ENCODE results near the gene PLCB1. TPM values are rescaled to one million over a fixed set of nuclear protein-coding genes. Genes with fewer than 3 reads are reported as not detected.

PLCB1 gene
- total and polyA plus RNA-seq, 4 donors, result 1.6 to 43.8 (median 6.1) TPM

- no peak for TF ChIP-seq CTCF (IDR thresholded peaks at IDR 0.05; ENCODE audit: control extremely low read depth, extremely low read depth)
- ATAC-seq (ENCODE audit: insufficient read depth, low FRiP score), result no peak
Observed at GRCh38 chr20:8895472-8895871, 763.4 kb downstream of the PLCB1 start.

GRCh38 chr20:8898823-8899222 is 766.8 kb downstream of the PLCB1 start:
- Histone ChIP-seq H3K4me3 (no peak overlapping the region), H3K9me3 (ENCODE audit: control insufficient read depth in 4 of 4, insufficient read depth in 3 of 4, low read length in 3 of 4) (peaks cover 0 to 15% (median 7%) of the 10 kb centered on the region in 4 donors), H3K4me1 (ENCODE audit: control insufficient read depth in 5 of 5, insufficient read depth in 5 of 5, low read length in 5 of 5) (peaks cover 0 to 14% (median 0%) of the 10 kb centered on the region in 5 donors), H3K9ac (ENCODE audit: insufficient read depth in 1 of 2, low read length in 2 of 2) (no peak overlapping the region), H3K36me3 (ENCODE audit: control insufficient read depth in 4 of 4, insufficient read depth in 4 of 4, low read length in 4 of 4) (peaks cover 0 to 4% (median 0%) of the 10 kb centered on the region in 4 donors), H3K27ac (ENCODE audit: low read depth in 1 of 2, low read length in 1 of 2) (no peak overlapping the region), H3K27me3 (ENCODE audit: control insufficient read depth in 3 of 3, insufficient read depth in 3 of 3, low read length in 2 of 3) (no peaks in the 10 kb centered on the region)
- DNase-seq, result no peak
- no peak for TF ChIP-seq CTCF (IDR thresholded peaks at IDR 0.05; ENCODE audit: control extremely low read depth, extremely low read depth)
- ATAC-seq (ENCODE audit: insufficient read depth, low FRiP score), result no peak

More at GRCh38 chr20:8895472-8895871, 763.4 kb downstream of the PLCB1 start:
- H3K9me3 ChIP-seq (ENCODE audit: control insufficient read depth in 4 of 4, insufficient read depth in 3 of 4, low read length in 3 of 4), result peaks cover 0 to 15% (median 8%) of the 10 kb centered on the region in 4 donors
- H3K4me3 ChIP-seq, result no peak overlapping the region
- peaks cover 0 to 1% (median 0%) of the 10 kb centered on the region in 5 donors for H3K4me1 ChIP-seq (ENCODE audit: control insufficient read depth in 5 of 5, insufficient read depth in 5 of 5, low read length in 5 of 5)
- no peaks in the 10 kb centered on the region for H3K27me3 ChIP-seq (ENCODE audit: control insufficient read depth in 3 of 3, insufficient read depth in 3 of 3, low read length in 2 of 3)
- H3K27ac ChIP-seq (ENCODE audit: low read depth in 1 of 2, low read length in 1 of 2), result no peak overlapping the region
- H3K9ac ChIP-seq (ENCODE audit: insufficient read depth in 1 of 2, low read length in 2 of 2), result no peak overlapping the region
- DNase-seq, result no peak
- peaks cover 0 to 4% (median 0%) of the 10 kb centered on the region in 4 donors for H3K36me3 ChIP-seq (ENCODE audit: control insufficient read depth in 4 of 4, insufficient read depth in 4 of 4, low read length in 4 of 4)

- peaks cover 0 to 2% (median 0%) of the 10 kb centered on the region in 4 donors for H3K9me3 ChIP-seq (ENCODE audit: control insufficient read depth in 4 of 4, insufficient read depth in 3 of 4, low read length in 3 of 4)
- no peak overlapping the region for H3K4me3 ChIP-seq
- peak overlapping the region in 1 of 2 donors; percentile 56 for H3K27ac ChIP-seq (ENCODE audit: low read depth in 1 of 2, low read length in 1 of 2)
- WGBS, 2 donors, result 69 to 85% methylated on average over 8 of the region's 8 CpGs
- H3K27me3 ChIP-seq (ENCODE audit: control insufficient read depth in 3 of 3, insufficient read depth in 3 of 3, low read length in 2 of 3), result no peaks in the 10 kb centered on the region
- H3K9ac ChIP-seq (ENCODE audit: insufficient read depth in 1 of 2, low read length in 2 of 2), result no peak overlapping the region
- peaks cover 0 to 14% (median 0%) of the 10 kb centered on the region in 5 donors for H3K4me1 ChIP-seq (ENCODE audit: control insufficient read depth in 5 of 5, insufficient read depth in 5 of 5, low read length in 5 of 5)
- DNase-seq (peak in 1 of 3 donors; percentile 3), ATAC-seq (ENCODE audit: insufficient read depth, low FRiP score) (no peak)
- no peak for TF ChIP-seq CTCF (IDR thresholded peaks at IDR 0.05; ENCODE audit: control extremely low read depth, extremely low read depth)
- H3K36me3 ChIP-seq (ENCODE audit: control insufficient read depth in 4 of 4, insufficient read depth in 4 of 4, low read length in 4 of 4), result no peaks in the 10 kb centered on the region
Observed at GRCh38 chr20:8901237-8902025, 769.4 kb downstream of the PLCB1 start.
